ENCODE measurements around the gene UGT1A8.
"Not testable (repeated sequence)": the region's sequence is repeated elsewhere in the genome, so short reads cannot be mapped to it uniquely, and the experiment has no call there.

Gene UGT1A8

DNA sequence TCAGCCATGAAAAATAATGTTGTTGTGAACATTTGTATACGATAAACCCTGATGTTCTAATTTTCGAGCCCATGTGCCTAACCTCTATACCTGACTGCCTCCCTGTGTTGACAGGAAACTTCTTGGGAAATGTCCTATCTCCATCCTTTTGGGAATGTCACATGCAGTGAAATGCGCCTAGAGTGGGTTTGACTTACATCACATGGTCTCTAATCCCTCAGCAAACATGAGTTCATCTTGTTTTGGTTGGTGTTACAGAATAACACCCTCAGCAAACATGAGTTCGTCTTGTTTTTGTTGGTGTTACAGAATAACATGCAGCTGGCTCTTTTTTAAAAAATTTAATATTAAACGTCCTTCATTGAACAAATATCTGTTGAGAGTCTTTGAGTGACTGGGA is 70.9 kb downstream of the UGT1A8 start:
- DNase-seq (ENCODE audit: low read depth): no peak

DNA sequence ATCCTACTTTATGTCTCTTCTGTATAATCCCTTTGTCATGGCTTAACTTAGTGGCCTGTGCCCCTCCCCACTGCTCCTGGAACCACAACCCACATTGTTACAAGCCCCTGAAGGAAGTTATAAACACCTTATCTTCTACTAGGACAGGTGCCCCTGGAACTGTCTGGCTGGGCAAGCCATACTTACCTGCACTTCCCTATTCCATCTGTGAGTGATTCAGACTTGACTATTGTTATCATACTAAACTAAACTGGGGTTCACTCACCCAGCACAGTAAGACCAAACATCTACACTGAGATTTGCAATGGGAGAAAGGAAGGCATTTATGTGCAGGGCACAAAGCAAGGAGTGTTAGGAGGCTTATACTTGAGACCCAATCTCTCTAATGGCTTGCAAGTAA is 71.6 kb downstream of the UGT1A8 start:
- DNase-seq (ENCODE audit: low read depth): no peak

DNA sequence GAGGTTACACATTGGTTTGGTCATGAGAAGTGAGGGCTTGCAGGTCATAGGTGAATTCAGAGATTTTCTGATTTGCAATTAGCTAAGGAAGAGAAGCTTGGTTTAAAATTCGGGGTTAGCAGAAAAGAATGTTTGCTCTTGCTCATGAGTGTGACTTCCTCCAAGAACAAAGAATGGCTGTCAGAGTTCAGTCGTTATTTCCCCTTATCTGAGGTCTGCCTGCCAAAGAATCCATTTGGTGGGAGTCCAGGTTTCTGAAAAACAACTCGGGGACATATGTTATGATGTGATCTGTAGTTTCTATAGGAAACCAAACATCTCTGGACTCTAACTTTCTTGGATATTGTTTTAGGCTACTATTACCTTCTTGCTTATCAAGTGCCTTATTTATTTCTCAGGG is 72.1 kb downstream of the UGT1A8 start:
- no peak for DNase-seq (ENCODE audit: low read depth)

DNA sequence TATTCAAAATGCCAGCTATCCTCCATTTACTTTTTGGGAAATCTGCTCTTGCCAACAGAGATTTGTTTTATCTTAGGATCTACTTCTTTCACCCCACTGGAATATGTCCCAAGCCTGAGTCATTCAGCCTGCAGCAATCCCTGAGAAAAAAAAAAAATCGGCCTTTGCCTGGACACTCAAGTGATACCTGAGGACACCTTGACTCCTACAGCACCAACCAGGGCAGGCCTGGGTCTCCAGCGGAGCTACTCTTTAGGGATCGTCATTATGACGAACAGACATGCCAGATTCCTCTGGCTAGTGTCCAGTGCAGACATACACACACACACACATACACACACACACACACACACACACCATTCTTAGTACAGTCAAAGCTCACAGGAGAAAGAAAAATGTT is 73.0 kb downstream of the UGT1A8 start:
- DNase-seq (ENCODE audit: low read depth): no peak

DNA sequence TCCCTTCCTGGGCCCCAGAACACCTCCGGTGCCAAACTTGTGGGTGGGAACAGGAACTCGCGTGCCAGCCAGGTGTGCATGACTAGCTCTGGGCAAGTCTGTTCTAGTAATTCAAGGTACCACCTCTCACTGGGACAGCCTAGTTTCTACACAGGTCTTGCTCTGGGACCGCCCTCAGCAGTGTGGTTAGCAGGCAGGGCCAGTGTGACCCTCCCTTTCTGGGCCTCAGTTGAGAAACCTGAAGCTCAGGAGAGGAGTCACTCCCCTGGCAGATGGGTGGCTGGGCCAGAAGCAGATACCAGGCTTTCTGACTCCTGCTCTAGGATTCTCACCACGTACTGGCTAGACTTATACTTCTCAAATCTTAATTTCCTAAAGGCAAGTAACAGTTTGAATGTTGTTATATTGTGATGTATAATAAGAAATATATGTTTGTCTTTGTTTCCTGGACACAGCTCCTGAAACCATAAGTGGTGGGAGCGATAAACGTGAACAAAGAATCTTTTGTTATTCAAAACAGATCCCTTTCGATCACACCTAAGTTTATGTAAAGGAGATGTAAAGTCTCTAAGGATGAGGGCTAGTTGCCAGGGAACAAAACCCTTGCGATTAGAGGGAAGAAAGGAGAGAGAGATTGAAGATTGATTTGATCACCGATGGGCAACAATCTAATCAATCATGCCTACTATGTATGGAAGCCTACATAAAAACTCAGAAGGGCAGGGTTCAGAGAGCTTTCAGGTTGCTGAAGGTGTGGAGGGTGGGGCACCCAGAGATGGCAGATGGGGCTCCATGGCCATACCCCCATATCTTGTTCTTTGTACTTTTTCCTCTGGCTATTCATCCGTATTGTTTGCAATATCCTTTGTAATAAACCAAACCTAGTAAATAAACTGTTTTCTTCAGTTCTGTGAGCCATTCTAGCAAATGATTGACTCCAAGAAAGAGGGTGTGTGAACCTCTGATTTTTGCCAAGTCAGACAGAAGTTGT is 74.3 kb downstream of the UGT1A8 start:
- no peak for DNase-seq (ENCODE audit: low read depth)

DNA sequence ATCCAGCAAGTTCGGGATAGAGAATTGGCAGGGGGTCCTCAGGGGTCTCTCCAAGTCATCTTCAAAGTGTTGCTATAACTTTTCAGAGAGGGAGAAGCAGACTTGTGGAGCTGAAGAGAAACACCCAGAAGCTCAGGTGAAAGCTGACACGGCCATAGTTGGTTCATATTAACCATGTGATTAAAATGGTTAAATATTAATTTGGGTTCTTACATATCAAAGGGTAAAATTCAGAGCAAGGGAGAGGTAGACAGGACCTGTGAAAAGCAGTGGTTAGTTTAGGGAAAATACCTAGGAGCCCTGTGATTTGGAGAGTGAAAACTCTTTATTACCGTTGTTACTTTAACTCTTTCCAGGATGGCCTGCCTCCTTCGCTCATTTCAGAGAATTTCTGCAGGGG is 75.2 kb downstream of the UGT1A8 start, which contains the start of gene UGT1A6:
TSS of gene UGT1A6 (plus strand) at position 243 of the 400 bp plus-strand sequence. CDS start at position 358, 115 bp downstream.
- no peak for DNase-seq (ENCODE audit: low read depth)

DNA sequence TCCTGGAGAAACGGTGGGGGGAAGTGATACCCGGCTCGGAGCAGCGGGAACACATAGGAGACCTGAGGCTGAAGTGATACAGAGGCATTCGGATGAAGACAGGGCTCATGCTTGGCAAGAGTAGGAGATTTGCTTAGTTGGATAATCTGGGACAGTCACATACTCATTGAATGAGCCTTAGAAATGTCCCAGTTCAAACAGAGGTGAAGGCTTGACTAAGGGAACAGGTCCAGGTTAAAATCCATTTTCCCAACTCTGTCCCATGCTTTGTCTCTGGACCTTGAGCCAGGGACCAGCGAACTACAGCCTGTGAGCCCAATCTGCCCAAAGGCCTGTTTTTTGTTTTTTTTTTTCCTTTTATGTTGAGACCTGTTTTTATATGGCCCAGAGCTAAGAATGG is 76.5 kb downstream of the UGT1A8 start:
- DNase-seq (ENCODE audit: low read depth): no peak

DNA sequence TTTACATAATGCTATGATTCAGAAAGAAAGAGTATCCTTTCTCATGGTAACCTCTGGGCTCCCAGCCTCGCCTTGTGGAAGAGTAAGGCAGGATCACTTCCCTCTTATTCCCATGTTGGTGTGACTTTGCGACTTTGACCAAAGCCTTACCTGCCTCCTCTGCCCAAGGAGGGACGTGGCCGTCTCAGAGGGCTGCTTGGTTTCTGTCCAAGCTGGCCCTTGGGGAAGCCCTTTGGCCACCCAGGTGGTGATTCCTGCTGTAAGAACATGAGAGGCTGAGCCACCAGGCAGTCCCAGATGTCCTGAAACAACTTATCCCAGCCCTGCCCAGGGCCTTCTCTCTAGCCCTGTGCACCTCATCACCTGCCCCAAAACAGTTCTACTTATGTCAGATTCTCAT is 81.3 kb downstream of the UGT1A8 start:
- no peak for DNase-seq (ENCODE audit: low read depth)

DNA sequence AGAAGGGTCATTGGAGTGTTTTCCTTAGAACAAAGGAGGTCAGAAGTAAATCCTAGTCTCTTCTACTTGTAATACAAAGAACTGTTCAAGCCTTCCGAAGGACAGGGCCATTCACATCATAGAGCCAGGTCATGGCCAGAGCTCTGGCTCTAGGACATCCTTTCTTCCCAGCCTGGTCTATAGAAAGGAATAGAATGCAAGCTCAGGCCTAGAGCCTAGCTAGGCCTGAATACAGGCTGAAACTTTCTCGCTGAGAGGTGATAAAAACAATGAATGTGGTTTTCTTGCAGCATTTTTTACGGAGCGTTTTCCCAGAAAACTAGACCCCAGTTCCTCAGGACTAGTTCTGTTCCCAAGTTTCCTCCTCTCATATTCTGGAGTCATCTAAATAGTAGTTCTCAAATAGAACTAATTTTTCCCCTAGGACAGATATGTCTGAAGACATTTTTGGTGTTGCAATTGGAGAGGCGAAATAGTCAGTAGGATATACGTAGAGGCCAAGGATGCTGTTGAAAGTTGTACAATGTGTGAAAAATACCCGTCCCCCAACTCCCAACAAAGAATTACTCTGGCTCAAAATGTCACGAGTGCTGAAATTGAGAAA is 82.1 kb downstream of the UGT1A8 start:
- DNase-seq (ENCODE audit: low read depth): no peak

DNA sequence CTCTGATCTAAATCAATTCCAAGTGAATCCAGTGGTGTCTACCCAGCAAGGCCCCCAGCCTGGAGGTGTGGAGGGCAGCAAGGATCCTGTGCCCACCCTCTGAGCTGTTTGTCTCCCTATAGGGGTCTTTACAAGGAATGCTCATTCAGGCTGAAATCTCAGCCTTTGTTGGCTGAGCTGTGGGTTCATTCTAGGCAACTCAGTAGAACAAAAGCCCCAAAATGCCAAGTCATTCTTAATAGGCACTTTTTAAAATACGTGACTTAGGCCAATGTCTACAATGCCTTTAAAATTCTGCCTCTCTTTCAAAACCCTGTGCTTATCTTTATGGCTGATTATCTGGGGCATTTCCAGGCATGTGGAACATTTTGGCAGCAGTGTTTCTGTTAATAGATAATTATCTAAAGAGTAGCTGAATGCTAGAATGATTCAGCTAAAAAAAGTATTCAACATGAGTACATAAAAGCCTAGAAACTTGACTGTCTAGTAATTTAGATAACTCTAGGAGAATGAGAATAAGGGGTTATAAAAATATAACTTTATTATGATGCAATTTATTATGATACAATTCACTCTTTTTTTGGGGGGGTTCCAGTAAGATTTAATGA is 82.7 kb downstream of the UGT1A8 start:
- peak; percentile 62 for DNase-seq (ENCODE audit: low read depth)

DNA sequence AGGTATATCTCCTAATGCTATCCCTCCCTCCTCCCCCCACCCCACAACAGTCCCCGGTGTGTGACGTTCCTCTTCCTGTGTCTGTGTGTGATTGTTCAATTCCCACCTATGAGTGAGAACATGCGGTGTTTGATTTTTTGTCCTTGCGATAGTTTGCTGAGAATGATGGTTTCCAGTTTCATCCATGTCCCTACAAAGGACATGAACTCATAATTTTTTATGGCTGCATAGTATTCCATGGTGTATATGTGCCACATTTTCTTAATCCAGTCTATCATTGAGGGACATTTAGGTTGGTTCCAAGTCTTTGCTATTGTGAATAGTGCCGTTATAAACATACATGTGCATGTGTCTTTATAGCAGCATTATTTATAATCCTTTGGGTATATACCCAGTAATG is 83.4 kb downstream of the UGT1A8 start:
- not testable (repeated sequence) for DNase-seq (ENCODE audit: low read depth)

DNA sequence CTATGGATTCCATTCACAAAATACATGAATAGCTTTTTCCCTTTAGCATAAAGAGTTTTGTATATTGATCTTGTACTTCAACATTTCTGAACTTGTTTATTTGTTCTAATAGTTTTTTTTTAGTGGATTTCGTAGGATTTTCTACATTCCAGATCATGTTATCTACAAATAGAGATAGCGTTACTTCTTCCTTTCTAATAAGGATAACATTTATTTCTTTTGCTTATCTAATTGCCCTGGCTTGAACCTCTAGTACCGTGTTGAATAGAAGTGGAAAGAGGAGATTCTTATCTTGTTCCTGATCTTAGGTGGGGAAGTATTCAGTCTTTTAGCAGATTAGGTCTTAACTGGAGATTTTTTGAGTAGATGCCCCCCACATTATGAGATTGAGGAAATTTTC is 84.8 kb downstream of the UGT1A8 start:
- DNase-seq (ENCODE audit: low read depth): no peak

DNA sequence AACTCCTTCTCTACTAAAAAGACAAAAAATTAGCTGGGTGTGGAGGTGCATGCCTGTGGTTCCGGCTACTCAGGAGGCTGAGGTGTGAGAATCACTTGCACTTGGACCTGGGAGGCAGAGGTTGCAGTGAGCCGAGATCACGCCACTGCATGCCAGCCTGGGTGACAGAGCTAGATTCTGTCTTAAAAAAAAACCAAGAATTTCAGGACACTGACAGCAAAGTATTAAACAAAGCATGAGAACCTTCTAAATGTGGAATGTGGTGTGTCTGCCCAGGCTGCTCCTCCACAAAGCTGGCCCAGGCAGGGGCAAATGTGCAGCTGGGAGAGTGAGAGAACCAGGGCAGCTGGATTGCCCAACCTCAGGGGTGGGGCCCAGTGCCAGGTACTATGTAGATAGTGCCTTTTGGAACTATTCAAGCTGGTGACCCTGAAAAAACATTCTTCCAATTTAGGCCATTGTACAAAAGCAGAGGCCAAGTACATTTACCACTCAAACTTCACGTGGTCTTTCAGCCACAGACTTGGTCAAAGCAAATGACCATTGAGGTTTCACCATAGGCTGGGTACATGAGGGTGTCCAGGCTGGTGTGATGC is 88.6 kb downstream of the UGT1A8 start:
- DNase-seq (ENCODE audit: low read depth): no peak

DNA sequence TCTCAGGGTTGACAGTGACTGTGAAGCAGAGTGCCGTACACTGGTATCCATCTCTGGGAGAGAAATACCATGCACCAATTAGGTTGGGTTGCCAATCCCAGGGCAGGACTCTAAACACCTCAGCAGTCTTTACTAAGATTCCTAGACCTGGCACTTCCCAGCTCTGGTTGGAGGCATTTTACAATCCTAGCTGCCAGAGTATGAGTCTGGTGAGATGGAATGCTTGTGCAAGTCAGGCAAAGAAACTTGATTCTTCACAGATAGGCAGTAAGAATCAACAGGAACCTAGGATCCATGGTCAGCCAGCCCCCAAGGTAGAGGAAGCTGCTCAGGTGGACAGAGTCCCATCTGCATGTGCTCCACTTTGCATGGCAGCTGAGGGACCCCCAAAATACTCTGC is 89.3 kb downstream of the UGT1A8 start:
- peak; percentile 58 for DNase-seq (ENCODE audit: low read depth)

DNA sequence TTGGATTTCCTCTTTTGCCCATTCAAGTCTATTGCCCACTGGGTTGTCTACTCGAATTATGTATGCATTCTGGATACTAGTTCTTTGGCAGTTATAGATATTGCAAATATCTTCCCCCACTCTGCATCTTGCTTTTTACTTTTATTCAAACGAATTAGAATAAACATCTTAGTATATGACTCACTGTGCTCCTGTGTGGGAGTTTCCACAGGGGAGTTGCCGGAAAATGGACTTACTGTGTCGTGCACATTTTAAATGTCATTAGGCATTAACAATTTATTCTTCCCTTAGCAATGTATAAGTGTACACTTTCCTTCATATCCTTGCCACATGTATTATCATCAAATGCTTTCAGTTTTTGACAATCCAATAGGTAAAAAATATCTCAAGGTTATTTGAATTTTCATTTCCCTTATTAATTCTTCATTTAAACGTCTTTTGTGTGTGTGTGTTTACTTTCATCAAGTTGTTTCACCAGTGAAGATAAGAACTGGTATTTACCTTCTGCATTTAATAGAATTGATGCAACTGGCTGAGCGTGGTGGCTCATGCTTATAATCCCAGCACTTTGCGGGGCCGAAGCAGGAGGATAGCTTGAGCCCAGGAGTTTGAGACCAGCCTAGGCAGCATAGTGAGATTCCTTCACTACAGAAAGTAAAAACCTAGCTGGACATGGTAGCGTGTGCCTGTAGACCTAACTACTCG is 90.7 kb downstream of the UGT1A8 start:
- DNase-seq (ENCODE audit: low read depth): peak; percentile 63

DNA sequence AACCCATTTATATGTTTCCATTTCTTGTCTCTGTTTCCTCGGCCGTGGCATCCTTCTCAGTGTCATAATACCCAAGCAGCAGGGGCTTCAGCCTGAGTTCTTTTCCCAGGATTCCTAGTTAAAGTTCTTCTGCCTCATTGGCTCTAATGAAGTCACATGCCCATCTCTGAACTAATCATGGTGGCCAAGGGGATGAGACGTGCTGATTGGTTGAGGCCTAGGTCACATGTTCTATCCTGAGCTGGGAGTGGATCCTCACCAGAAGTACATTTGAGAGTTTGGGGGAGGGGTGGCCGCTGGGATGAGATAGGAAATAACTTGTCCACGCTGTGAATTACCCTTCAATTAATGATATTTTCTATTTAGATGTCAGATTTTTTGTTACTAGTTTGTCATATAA is 91.5 kb downstream of the UGT1A8 start:
- no peak for DNase-seq (ENCODE audit: low read depth)

DNA sequence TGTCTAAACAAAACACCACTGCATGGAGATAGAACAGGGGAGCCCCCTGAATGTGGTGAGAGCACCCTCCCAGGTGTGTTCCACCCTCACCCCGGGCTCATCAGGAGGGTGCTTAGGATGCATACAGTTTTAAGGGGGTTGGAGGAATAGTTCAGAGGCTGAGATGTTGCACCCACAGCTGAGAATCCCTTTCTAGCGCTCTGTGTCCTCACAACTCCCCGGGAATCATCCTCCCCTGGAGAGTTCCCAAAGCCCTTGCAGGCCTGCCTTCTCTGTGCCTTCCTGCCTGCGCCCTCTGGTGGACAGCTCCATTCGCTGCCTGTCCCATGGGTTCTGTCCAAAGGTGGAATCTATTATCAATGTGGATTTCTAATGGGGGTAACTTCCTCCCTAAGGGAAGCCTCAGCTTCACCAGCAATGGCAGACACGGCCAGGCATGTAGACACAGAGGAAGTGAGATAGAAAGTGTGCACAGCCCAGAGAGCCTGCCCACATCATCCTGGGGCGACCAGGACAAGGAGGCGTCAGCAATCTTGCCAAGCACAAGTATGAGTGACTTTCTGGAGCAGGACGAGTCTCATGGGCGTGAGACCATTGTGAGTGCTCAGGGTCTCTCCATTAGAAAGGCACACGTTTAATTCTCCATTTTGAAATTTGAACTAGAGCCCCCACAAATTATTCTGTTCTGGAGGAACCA is 94.0 kb downstream of the UGT1A8 start:
- peak; percentile 69 for DNase-seq (ENCODE audit: low read depth)

DNA sequence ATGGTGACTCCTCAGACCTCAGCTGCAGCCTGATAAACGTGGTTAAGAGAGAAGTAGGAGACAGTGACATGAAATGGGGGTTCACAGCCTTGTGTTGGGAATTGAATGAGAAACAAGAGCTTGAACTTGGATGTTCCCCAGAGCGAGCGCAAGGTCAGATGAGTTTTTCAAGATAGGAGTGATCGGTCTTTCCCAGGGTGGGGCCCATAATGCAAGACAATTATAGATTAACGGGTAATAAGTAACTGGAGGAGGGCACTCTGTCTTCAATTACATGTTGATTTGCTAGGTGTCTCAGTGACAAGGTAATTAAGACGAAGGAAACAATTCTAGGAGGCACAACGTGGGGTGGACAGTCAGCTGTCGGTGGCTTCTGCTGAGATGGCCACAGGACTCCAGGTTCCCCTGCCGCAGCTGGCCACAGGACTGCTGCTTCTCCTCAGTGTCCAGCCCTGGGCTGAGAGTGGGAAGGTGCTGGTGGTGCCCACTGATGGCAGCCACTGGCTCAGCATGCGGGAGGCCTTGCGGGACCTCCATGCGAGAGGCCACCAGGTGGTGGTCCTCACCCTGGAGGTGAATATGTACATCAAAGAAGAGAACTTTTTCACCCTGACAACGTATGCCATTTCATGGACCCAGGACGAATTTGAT is 95.3 kb downstream of the UGT1A8 start, which contains the start of gene UGT1A5:
TSS of gene UGT1A5 (plus strand) at position 297 of the 651 bp plus-strand sequence. CDS start at position 382, 85 bp downstream.
- DNase-seq (ENCODE audit: low read depth): no peak

DNA sequence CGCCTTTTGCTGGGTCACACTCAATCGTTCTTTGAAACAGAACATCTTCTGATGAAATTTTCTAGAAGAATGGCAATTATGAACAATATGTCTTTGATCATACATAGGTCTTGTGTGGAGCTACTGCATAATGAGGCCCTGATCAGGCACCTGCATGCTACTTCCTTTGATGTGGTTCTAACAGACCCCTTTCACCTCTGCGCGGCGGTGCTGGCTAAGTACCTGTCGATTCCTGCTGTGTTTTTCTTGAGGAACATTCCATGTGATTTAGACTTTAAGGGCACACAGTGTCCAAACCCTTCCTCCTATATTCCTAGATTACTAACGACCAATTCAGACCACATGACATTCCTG is 95.8 kb downstream of the UGT1A8 start:
- no peak for DNase-seq (ENCODE audit: low read depth)

DNA sequence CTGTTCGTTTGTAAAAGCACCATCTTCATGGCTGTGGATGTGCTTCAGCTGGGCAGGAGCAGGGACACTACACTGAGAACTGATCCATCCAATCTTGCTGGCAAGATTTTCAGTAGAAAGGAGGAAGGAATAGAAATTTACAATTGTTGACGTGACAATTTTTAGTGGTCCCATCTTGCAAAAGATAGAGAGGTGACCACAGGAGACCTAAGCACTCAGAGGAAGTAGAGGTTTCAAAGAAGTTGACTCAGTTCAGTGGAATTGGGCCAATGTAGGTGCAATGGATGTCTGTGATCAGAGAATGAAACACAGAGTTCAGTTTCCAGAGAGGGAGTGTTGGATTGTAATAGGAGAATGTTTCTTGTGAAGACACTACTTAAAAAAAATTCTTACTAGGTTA is 96.7 kb downstream of the UGT1A8 start:
- DNase-seq (ENCODE audit: low read depth): no peak

DNA sequence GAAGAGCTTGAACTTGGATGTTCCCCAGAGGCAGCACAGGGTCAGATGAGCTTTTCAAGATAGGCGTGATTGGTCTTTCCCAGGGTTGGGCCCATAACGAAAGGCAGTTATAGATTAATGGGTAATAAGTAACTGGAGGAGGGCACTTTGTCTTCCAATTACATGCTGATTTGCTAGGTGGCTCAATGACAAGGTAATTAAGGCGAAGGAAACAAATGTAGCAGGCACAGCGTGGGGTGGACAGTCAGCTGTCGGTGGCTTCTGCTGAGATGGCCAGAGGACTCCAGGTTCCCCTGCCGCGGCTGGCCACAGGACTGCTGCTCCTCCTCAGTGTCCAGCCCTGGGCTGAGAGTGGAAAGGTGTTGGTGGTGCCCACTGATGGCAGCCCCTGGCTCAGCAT is 101.1 kb downstream of the UGT1A8 start, which contains the start of gene UGT1A4:
TSS of gene UGT1A4 (plus strand) at position 185 of the 400 bp plus-strand sequence. CDS start at position 270, 85 bp downstream.
- no peak for DNase-seq (ENCODE audit: low read depth)

All from iris pigment epithelial cell (primary cell).